ENCODE measurements around the gene RRAGC.

RRAGC gene

GRCh38 chr1:38791892-38792291 lies 67.7 kb downstream of the RRAGC start:
- no peaks in the 10 kb centered on the region for H3K27me3 ChIP-seq (ENCODE audit: insufficient read depth, low read length)

DNA sequence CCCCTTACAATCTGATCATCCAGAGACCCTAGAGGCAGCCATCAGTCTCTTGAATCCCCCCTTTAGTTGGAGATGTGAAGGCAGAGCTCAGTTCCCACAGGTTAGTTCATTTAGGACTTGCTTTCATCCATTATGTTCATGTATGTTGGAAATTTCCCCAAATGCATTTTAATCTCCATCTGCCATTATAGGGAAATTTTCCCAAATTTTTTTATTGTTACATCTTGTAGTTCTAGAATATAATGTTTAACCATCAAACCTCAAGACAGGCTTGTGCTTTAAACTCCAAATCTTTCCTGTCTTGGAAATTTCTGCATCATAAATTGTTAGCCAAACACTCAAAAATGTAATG lies 68.4 kb downstream of the RRAGC start:
- no peak overlapping the region for H2BK120ac ChIP-seq (ENCODE audit: insufficient read depth, low read length, poor library complexity)
- no peak overlapping the region for H3K4me2 ChIP-seq (ENCODE audit: low read length)
- H3K4me1 ChIP-seq (ENCODE audit: control insufficient read depth in 1 of 2, insufficient read depth in 2 of 2, low read length in 2 of 2), result no peaks in the 10 kb centered on the region
- H4K8ac ChIP-seq (ENCODE audit: low read depth, low read length), result no peak overlapping the region
- H3K27ac ChIP-seq (ENCODE audit: low read depth, low read length), result no peak overlapping the region
- no peak overlapping the region for H3K18ac ChIP-seq (ENCODE audit: low read length)
- H2AFZ ChIP-seq (ENCODE audit: insufficient read depth, low read length, poor library complexity), result no peak overlapping the region
- H3K27me3 ChIP-seq (ENCODE audit: insufficient read depth, low read length), result no peaks in the 10 kb centered on the region
- H3K23ac ChIP-seq (ENCODE audit: low read length), result no peak overlapping the region
- no peaks in the 10 kb centered on the region for H3K79me1 ChIP-seq (ENCODE audit: low read length)
- no peak overlapping the region for H2AK5ac ChIP-seq (ENCODE audit: low read length)
- H3K4ac ChIP-seq (ENCODE audit: low read depth, low read length), result no peak overlapping the region
- no peak overlapping the region for H3K4me3 ChIP-seq (ENCODE audit: low read depth, low read length)
- H3K9ac ChIP-seq (ENCODE audit: low read length), result no peak overlapping the region
- no peak overlapping the region for H4K12ac ChIP-seq (ENCODE audit: low read depth, low read length)
- H2BK12ac ChIP-seq (ENCODE audit: low read length), result no peak overlapping the region
- no peak overlapping the region for H2BK5ac ChIP-seq (ENCODE audit: low read depth, low read length, poor library complexity)
- H4K91ac ChIP-seq (ENCODE audit: low read depth, low read length), result no peak overlapping the region
- peaks cover 4% of the 10 kb centered on the region for H3K9me3 ChIP-seq (ENCODE audit: insufficient read depth, low read depth, low read length)
- H3K79me2 ChIP-seq (ENCODE audit: control insufficient read depth, insufficient read depth, low read length, poor library complexity), result no peaks in the 10 kb centered on the region
- H3K14ac ChIP-seq (ENCODE audit: low read length), result no peak overlapping the region
- H3K36me3 ChIP-seq (ENCODE audit: control insufficient read depth in 1 of 2, insufficient read depth in 2 of 2, low read length in 2 of 2), result no peaks in the 10 kb centered on the region
- DNase-seq, result no peak

More at GRCh38 chr1:38791892-38792291, 67.7 kb downstream of the RRAGC start:
- Histone ChIP-seq H3K18ac (ENCODE audit: low read length) (no peak overlapping the region), H4K12ac (ENCODE audit: low read depth, low read length) (no peak overlapping the region), H2AK5ac (ENCODE audit: low read length) (no peak overlapping the region), H3K27ac (ENCODE audit: low read depth, low read length) (no peak overlapping the region), H3K23ac (ENCODE audit: low read length) (no peak overlapping the region), H3K79me2 (ENCODE audit: control insufficient read depth, insufficient read depth, low read length, poor library complexity) (no peaks in the 10 kb centered on the region), H2BK5ac (ENCODE audit: low read depth, low read length, poor library complexity) (no peak overlapping the region), H3K4ac (ENCODE audit: low read depth, low read length) (no peak overlapping the region), H3K4me3 (ENCODE audit: low read depth, low read length) (no peak overlapping the region), H4K8ac (ENCODE audit: low read depth, low read length) (no peak overlapping the region), H3K4me1 (ENCODE audit: control insufficient read depth in 1 of 2, insufficient read depth in 2 of 2, low read length in 2 of 2) (no peaks in the 10 kb centered on the region), H3K4me2 (ENCODE audit: low read length) (no peak overlapping the region), H2BK12ac (ENCODE audit: low read length) (no peak overlapping the region), H4K91ac (ENCODE audit: low read depth, low read length) (no peak overlapping the region), H2AFZ (ENCODE audit: insufficient read depth, low read length, poor library complexity) (no peak overlapping the region), H3K9me3 (ENCODE audit: insufficient read depth, low read depth, low read length) (peaks cover 4% of the 10 kb centered on the region), H3K79me1 (ENCODE audit: low read length) (no peaks in the 10 kb centered on the region), H3K14ac (ENCODE audit: low read length) (no peak overlapping the region), H2BK120ac (ENCODE audit: insufficient read depth, low read length, poor library complexity) (no peak overlapping the region), H3K36me3 (ENCODE audit: control insufficient read depth in 1 of 2, insufficient read depth in 2 of 2, low read length in 2 of 2) (no peaks in the 10 kb centered on the region), H3K9ac (ENCODE audit: low read length) (no peak overlapping the region)
- WGBS (ENCODE audit: extremely low coverage, insufficient coverage, insufficient read length), result no CpG with 5 or more reads among the region's 1 CpG
- no peak for DNase-seq

DNA sequence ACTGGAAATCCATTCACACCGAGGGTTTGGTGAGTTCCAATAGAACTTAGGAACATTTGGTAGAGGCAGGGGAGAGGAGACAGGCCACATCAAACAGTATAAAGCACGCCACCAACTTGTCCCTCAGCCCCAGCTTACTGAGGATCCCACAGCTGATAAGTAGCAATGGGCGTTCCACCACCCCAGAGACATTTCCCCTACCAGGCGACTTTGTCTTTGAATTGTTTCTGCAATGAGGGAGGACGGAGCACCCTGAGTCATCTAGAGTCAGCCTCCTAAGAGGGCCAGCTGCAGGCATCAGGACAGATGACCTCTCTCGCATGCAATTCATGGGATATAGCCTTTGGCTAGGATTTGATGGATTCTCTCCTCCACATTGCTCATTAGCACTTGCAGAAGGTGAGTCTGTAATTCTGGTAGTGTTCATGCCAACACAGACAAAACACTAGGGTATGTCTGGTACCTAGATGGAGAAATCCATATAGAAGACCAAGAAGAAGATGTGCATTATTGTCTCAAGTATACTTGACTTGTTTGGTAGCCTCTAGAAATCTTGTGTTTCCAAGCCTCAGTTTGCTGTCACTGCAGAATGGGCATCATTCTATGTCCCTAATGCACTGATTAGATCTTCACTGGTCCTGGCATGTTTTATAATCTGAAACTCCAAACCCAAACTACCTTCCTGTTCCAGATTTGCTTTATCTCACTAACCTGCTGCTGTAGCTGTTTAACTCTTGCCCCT lies 69.0 kb downstream of the RRAGC start:
- H2BK5ac ChIP-seq (ENCODE audit: low read depth, low read length, poor library complexity), result no peak overlapping the region
- no peak overlapping the region for H2BK120ac ChIP-seq (ENCODE audit: insufficient read depth, low read length, poor library complexity)
- no peak overlapping the region for H3K27ac ChIP-seq (ENCODE audit: low read depth, low read length)
- H3K36me3 ChIP-seq (ENCODE audit: control insufficient read depth in 1 of 2, insufficient read depth in 2 of 2, low read length in 2 of 2), result no peaks in the 10 kb centered on the region
- no peaks in the 10 kb centered on the region for H3K79me1 ChIP-seq (ENCODE audit: low read length)
- no peak overlapping the region for H2AK5ac ChIP-seq (ENCODE audit: low read length)
- DNase-seq, result no peak
- no peak overlapping the region for H4K8ac ChIP-seq (ENCODE audit: low read depth, low read length)
- no peak overlapping the region for H3K4me3 ChIP-seq (ENCODE audit: low read depth, low read length)
- H3K79me2 ChIP-seq (ENCODE audit: control insufficient read depth, insufficient read depth, low read length, poor library complexity), result no peaks in the 10 kb centered on the region
- H3K18ac ChIP-seq (ENCODE audit: low read length), result no peak overlapping the region
- peaks cover 4% of the 10 kb centered on the region for H3K9me3 ChIP-seq (ENCODE audit: insufficient read depth, low read depth, low read length)
- no peak overlapping the region for H2BK12ac ChIP-seq (ENCODE audit: low read length)
- no peaks in the 10 kb centered on the region for H3K27me3 ChIP-seq (ENCODE audit: insufficient read depth, low read length)
- H3K9ac ChIP-seq (ENCODE audit: low read length), result no peak overlapping the region
- H3K14ac ChIP-seq (ENCODE audit: low read length), result no peak overlapping the region
- no peak overlapping the region for H3K23ac ChIP-seq (ENCODE audit: low read length)
- no peak overlapping the region for H3K4ac ChIP-seq (ENCODE audit: low read depth, low read length)
- WGBS (ENCODE audit: extremely low coverage, insufficient coverage, insufficient read length), result no CpG with 5 or more reads among the region's 6 CpGs
- H4K91ac ChIP-seq (ENCODE audit: low read depth, low read length), result no peak overlapping the region
- no peak overlapping the region for H4K12ac ChIP-seq (ENCODE audit: low read depth, low read length)
- H2AFZ ChIP-seq (ENCODE audit: insufficient read depth, low read length, poor library complexity), result no peak overlapping the region
- H3K4me1 ChIP-seq (ENCODE audit: control insufficient read depth in 1 of 2, insufficient read depth in 2 of 2, low read length in 2 of 2), result no peaks in the 10 kb centered on the region
- no peak overlapping the region for H3K4me2 ChIP-seq (ENCODE audit: low read length)

GRCh38 chr1:38789498-38790169 lies 69.9 kb downstream of the RRAGC start:
- Histone ChIP-seq H3K36me3 (ENCODE audit: control insufficient read depth in 1 of 2, insufficient read depth in 2 of 2, low read length in 2 of 2) (no peaks in the 10 kb centered on the region), H2BK5ac (ENCODE audit: low read depth, low read length, poor library complexity) (no peak overlapping the region), H3K9me3 (ENCODE audit: insufficient read depth, low read depth, low read length) (peaks cover 4% of the 10 kb centered on the region)

More at GRCh38 chr1:38789498-38790169, 69.9 kb downstream of the RRAGC start:
- no peak overlapping the region for H2AFZ ChIP-seq (ENCODE audit: insufficient read depth, low read length, poor library complexity)
- H3K79me1 ChIP-seq (ENCODE audit: low read length), result no peaks in the 10 kb centered on the region
- no peak overlapping the region for H4K12ac ChIP-seq (ENCODE audit: low read depth, low read length)
- WGBS (ENCODE audit: extremely low coverage, insufficient coverage, insufficient read length), result no CpG with 5 or more reads among the region's 5 CpGs
- no peak overlapping the region for H3K4me2 ChIP-seq (ENCODE audit: low read length)
- H2BK120ac ChIP-seq (ENCODE audit: insufficient read depth, low read length, poor library complexity), result no peak overlapping the region
- no peak overlapping the region for H4K91ac ChIP-seq (ENCODE audit: low read depth, low read length)
- H3K18ac ChIP-seq (ENCODE audit: low read length), result no peak overlapping the region
- H2BK12ac ChIP-seq (ENCODE audit: low read length), result no peak overlapping the region
- H3K27ac ChIP-seq (ENCODE audit: low read depth, low read length), result no peak overlapping the region
- no peak overlapping the region for H2AK5ac ChIP-seq (ENCODE audit: low read length)
- no peak overlapping the region for H3K4ac ChIP-seq (ENCODE audit: low read depth, low read length)
- H3K14ac ChIP-seq (ENCODE audit: low read length), result no peak overlapping the region
- H3K9ac ChIP-seq (ENCODE audit: low read length), result no peak overlapping the region
- no peaks in the 10 kb centered on the region for H3K79me2 ChIP-seq (ENCODE audit: control insufficient read depth, insufficient read depth, low read length, poor library complexity)
- no peak overlapping the region for H3K4me3 ChIP-seq (ENCODE audit: low read depth, low read length)
- DNase-seq, result no peak
- H3K23ac ChIP-seq (ENCODE audit: low read length), result no peak overlapping the region
- no peaks in the 10 kb centered on the region for H3K27me3 ChIP-seq (ENCODE audit: insufficient read depth, low read length)
- H3K4me1 ChIP-seq (ENCODE audit: control insufficient read depth in 1 of 2, insufficient read depth in 2 of 2, low read length in 2 of 2), result no peaks in the 10 kb centered on the region
- H4K8ac ChIP-seq (ENCODE audit: low read depth, low read length), result no peak overlapping the region

Data from trophoblast cell (in vitro differentiated cells and primary cell).